GM10266 (cell line): ENCODE measurements around the gene AAMP.
"Not testable (repeated sequence)": the region's sequence is repeated elsewhere in the genome, so short reads cannot be mapped to it uniquely, and the experiment has no call there.

Source experiments
- DNase-seq: peaks from one replicate; pipeline ENCODE4 v3.0.0; 2012; ENCODE audit errors: extremely low spot score
- CTCF ChIP-seq: IDR thresholded peaks from 2 replicates; pipeline ENCODE4 v1.5.1; 2012; ENCODE audit warnings: mild to moderate bottlenecking, low read depth; ENCODE audit not compliant: control insufficient read depth, insufficient read depth; ENCODE audit errors: missing control alignments

Gene AAMP

GRCh38 chr2:218269900-218270720, at the start of gene AAMP, which contains the start of gene PNKD:
Gene AAMP, minus strand, starts transcription at chr2:218270137. Its CDS starts 51 bp downstream, at chr2:218270086.
Gene PNKD, plus strand, starts transcription at chr2:218270519. Its CDS starts 17 bp downstream, at chr2:218270536.
- DNase-seq = peak; percentile 98
- TF ChIP-seq CTCF = peak; percentile 40

GRCh38 chr2:218318241-218318640, 48.3 kb upstream of the AAMP start:
- TF ChIP-seq CTCF = no peak
- DNase-seq = no peak

GRCh38 chr2:218317835-218318234, 47.9 kb upstream of the AAMP start:
- DNase-seq = no peak
- TF ChIP-seq CTCF = no peak

GRCh38 chr2:218317303-218317630, 47.3 kb upstream of the AAMP start:
- DNase-seq = no peak
- no peak for TF ChIP-seq CTCF

GRCh38 chr2:218315397-218315796, 45.5 kb upstream of the AAMP start:
- TF ChIP-seq CTCF = no peak

GRCh38 chr2:218314764-218315163, 44.8 kb upstream of the AAMP start:
- not testable (repeated sequence) for DNase-seq

More at GRCh38 chr2:218315397-218315796, 45.5 kb upstream of the AAMP start:
- DNase-seq = no peak

GRCh38 chr2:218313356-218313755, 43.4 kb upstream of the AAMP start:
- TF ChIP-seq CTCF = no peak
- no peak for DNase-seq
